ENCODE data around the gene SND1. TPM values are rescaled to one million over a fixed set of nuclear protein-coding genes. Genes with fewer than 3 reads are reported as not detected.

Gene SND1
- total and polyA plus RNA-seq, 2 of the 4 experiments (the other 2 are of a cell fraction), result 154 to 294 TPM

DNA sequence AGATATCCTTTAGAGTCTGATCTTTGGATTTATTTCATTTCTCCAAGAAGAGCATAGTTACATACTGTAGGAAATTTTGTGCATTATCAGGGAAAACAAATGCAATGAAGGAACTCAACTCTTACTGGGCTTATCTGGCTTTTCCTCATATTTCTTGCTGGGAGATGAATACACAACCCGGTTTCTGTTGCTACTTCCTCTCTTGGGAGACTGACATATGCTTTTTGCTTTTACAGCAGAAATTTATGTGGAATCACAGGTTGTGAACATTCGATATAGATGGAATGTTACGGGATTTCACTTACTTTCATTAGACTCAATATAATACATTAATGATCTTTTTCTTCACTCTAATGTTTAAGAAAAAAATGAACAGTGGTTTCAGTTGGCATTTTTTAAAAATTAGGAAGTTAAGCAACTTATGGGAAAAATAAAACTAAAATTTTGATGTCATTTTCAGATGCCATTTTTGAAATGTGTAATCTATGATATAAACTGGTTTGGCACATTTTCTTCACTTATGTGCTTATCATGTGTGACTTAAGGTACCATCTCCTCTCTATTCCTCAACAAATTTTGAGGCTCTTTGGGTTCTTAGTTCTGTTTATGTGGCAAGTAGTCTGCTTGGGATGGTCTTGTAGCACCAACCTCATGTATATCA lies 7.1 kb downstream of the SND1 start:
- DNase-seq, result no peak
- peaks cover 5% of the 10 kb centered on the region for H3K4me1 ChIP-seq (ENCODE audit: control insufficient read depth, insufficient read depth, low read length)
- H2BK15ac ChIP-seq (ENCODE audit: low read depth, low read length), result no peak overlapping the region
- H4K20me1 ChIP-seq (ENCODE audit: insufficient read depth, low read length), result peaks cover 72% of the 10 kb centered on the region
- no peak overlapping the region for H2AK9ac ChIP-seq (replicated peaks; ENCODE audit: low read depth, low read length, poor library complexity)
- no peak overlapping the region for H3K14ac ChIP-seq (replicated peaks; ENCODE audit: low read depth, low read length)
- no peak overlapping the region for H3K56ac ChIP-seq (ENCODE audit: extremely low read depth, insufficient read depth, low read length)
- H3K23ac ChIP-seq (ENCODE audit: low read depth, low read length), result no peak overlapping the region
- POLR2A ChIA-PET (ENCODE audit: unreplicated experiment), result no interaction called here
- H2BK20ac ChIP-seq (ENCODE audit: low read depth, low read length), result no peak overlapping the region
- no peak overlapping the region for H3K4me3 ChIP-seq (ENCODE audit: insufficient read depth, low read depth, low read length)
- intact Hi-C loops (cut with micrococcal nuclease), result loop anchor here (2.0 kb wide), 1 partner anchor 20 kb away; no protein-coding TSS in a partner anchor
- no peak overlapping the region for H2AFZ ChIP-seq (replicated peaks; ENCODE audit: low read length, poor library complexity)
- no peak overlapping the region for H3K4ac ChIP-seq (ENCODE audit: low read depth, low read length)
- no peak overlapping the region for H3K27ac ChIP-seq (ENCODE audit: insufficient read depth, low read length)
- CTCF ChIA-PET, result interaction anchor here (1.0 kb wide), 1 partner anchor 14 kb away, joined by 4 read pairs; no protein-coding TSS in a partner anchor
- ATAC-seq (ENCODE audit: low read depth), result no peak
- no peak overlapping the region for H2AK5ac ChIP-seq (ENCODE audit: low read depth, low read length)
- H2BK120ac ChIP-seq (ENCODE audit: low read depth, low read length), result no peak overlapping the region
- in situ Hi-C loops (cut with MboI; ENCODE audit: low sequenced_read_pairs), result no loop called here
- H3K9me3 ChIP-seq (ENCODE audit: control insufficient read depth, insufficient read depth, low read length), result no peaks in the 10 kb centered on the region
- no peak overlapping the region for H2BK5ac ChIP-seq (ENCODE audit: low read depth, low read length, poor library complexity, severe bottlenecking)
- no TSS peak for BruUV-seq (replicated peaks)
- H3K9me1 ChIP-seq (ENCODE audit: insufficient read depth, low read length), result peaks cover 19% of the 10 kb centered on the region
- no peak overlapping the region for H4K5ac ChIP-seq (ENCODE audit: low read depth, low read length)
- TF ChIP-seq CEBPB (IDR thresholded peaks at IDR 0.05; ENCODE audit: low read depth, low read length) (no peak), BHLHE40 (IDR thresholded peaks at IDR 0.05; ENCODE audit: low read depth, low read length) (no peak), SMC3 (IDR thresholded peaks at IDR 0.05; ENCODE audit: low read depth, low read length) (no peak), MAZ (IDR thresholded peaks at IDR 0.05; ENCODE audit: borderline replicate concordance, low read depth, low read length) (no peak), POLR2A (IDR thresholded peaks at IDR 0.05; ENCODE audit: low read depth, low read length) (no peak), MAFK (IDR thresholded peaks at IDR 0.05; ENCODE audit: low read depth, low read length) (no peak), FOS (IDR thresholded peaks at IDR 0.05; ENCODE audit: low read depth, low read length) (no peak), MXI1 (IDR thresholded peaks at IDR 0.05; ENCODE audit: borderline replicate concordance, low read depth, low read length) (no peak), RCOR1 (IDR thresholded peaks at IDR 0.05; ENCODE audit: insufficient replicate concordance, low read length) (no peak), CHD1 (IDR thresholded peaks at IDR 0.05; ENCODE audit: low read depth, low read length) (no peak), NFE2L2 (IDR thresholded peaks at IDR 0.05; ENCODE audit: low read depth, low read length) (no peak), RAD21 (IDR thresholded peaks at IDR 0.05; ENCODE audit: low read length) (no peak), RFX5 (IDR thresholded peaks at IDR 0.05; ENCODE audit: low read depth, low read length) (no peak)
- TF ChIP-seq, protein P1, sequence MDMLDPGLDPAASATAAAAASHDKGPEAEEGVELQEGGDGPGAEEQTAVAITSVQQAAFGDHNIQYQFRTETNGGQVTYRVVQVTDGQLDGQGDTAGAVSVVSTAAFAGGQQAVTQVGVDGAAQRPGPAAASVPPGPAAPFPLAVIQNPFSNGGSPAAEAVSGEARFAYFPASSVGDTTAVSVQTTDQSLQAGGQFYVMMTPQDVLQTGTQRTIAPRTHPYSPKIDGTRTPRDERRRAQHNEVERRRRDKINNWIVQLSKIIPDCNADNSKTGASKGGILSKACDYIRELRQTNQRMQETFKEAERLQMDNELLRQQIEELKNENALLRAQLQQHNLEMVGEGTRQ (IDR thresholded peaks at IDR 0.05; ENCODE audit: low read depth, low read length), result no peak
- TF ChIP-seq, protein P2, sequence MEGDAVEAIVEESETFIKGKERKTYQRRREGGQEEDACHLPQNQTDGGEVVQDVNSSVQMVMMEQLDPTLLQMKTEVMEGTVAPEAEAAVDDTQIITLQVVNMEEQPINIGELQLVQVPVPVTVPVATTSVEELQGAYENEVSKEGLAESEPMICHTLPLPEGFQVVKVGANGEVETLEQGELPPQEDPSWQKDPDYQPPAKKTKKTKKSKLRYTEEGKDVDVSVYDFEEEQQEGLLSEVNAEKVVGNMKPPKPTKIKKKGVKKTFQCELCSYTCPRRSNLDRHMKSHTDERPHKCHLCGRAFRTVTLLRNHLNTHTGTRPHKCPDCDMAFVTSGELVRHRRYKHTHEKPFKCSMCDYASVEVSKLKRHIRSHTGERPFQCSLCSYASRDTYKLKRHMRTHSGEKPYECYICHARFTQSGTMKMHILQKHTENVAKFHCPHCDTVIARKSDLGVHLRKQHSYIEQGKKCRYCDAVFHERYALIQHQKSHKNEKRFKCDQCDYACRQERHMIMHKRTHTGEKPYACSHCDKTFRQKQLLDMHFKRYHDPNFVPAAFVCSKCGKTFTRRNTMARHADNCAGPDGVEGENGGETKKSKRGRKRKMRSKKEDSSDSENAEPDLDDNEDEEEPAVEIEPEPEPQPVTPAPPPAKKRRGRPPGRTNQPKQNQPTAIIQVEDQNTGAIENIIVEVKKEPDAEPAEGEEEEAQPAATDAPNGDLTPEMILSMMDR (conservative IDR thresholded peaks at IDR 0.05; ENCODE audit: low read depth, low read length), result no peak
- TF ChIP-seq, protein P3, sequence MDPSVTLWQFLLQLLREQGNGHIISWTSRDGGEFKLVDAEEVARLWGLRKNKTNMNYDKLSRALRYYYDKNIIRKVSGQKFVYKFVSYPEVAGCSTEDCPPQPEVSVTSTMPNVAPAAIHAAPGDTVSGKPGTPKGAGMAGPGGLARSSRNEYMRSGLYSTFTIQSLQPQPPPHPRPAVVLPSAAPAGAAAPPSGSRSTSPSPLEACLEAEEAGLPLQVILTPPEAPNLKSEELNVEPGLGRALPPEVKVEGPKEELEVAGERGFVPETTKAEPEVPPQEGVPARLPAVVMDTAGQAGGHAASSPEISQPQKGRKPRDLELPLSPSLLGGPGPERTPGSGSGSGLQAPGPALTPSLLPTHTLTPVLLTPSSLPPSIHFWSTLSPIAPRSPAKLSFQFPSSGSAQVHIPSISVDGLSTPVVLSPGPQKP (IDR thresholded peaks at IDR 0.05; ENCODE audit: borderline replicate concordance, low read depth, low read length), result no peak
- H3K79me1 ChIP-seq (ENCODE audit: low read depth in 1 of 2, low read length in 2 of 2), result peaks cover 7 to 60% of the 10 kb centered on the region in 2 experiments; a peak in 3 of 4 replicates
- no peak overlapping the region for H3K9ac ChIP-seq (ENCODE audit: low read depth, low read length)
- no peak overlapping the region for H3K18ac ChIP-seq (ENCODE audit: low read depth, low read length)
- H3K27me3 ChIP-seq (ENCODE audit: control insufficient read depth, insufficient read depth, low read length), result no peaks in the 10 kb centered on the region
- H4K91ac ChIP-seq (ENCODE audit: insufficient read depth, low read depth, low read length), result no peak overlapping the region
- no peak overlapping the region for H4K8ac ChIP-seq (ENCODE audit: low read depth in 2 of 2, low read length in 2 of 2)
- no CpG with 5 or more reads among the region's 3 CpGs for WGBS, 2 experiments (ENCODE audit: extremely low coverage in 2 of 2, insufficient read length in 1 of 2)
- dilution Hi-C loops (cut with HindIII; ENCODE audit: low sequenced_read_pairs, unreplicated experiment), result no loop called here
- H3K4me2 ChIP-seq (ENCODE audit: low read depth, low read length), result no peak overlapping the region
- peaks cover 4% of the 10 kb centered on the region; the same call in 1 of the 2 replicates for H3K36me3 ChIP-seq (ENCODE audit: control insufficient read depth, insufficient read depth, low read length)
